ENCODE results near the gene GUCY2D.

GUCY2D gene

GRCh38 chr17:8051831-8052230 is 49.4 kb downstream of the GUCY2D start:
- no peak overlapping the region for H3K4me3 ChIP-seq (ENCODE audit: low read depth, low read length, poor library complexity, severe bottlenecking)
- H3K4me2 ChIP-seq (ENCODE audit: low read length) = no peak overlapping the region
- H3K27me3 ChIP-seq (ENCODE audit: insufficient read depth, low read length) = peaks cover 9% of the 10 kb centered on the region; the same call in 1 of the 2 replicates
- H3K9me2 ChIP-seq (ENCODE audit: low read depth, low read length) = no peaks in the 10 kb centered on the region
- TF ChIP-seq CTCF (IDR thresholded peaks at IDR 0.05; ENCODE audit: low read length) = no peak
- TF ChIP-seq EZH2 (IDR thresholded peaks at IDR 0.05; ENCODE audit: borderline replicate concordance, low read length) = no peak
- no peaks in the 10 kb centered on the region for H3F3A ChIP-seq (ENCODE audit: insufficient read depth, low read length)
- no peaks in the 10 kb centered on the region for H3K9me3 ChIP-seq (ENCODE audit: low read length)
- no peaks in the 10 kb centered on the region for H3K79me2 ChIP-seq (ENCODE audit: insufficient read depth, low read length)
- H2AFZ ChIP-seq (ENCODE audit: low read length) = no peak overlapping the region
- H3K4me1 ChIP-seq (ENCODE audit: insufficient read depth, low read length, severe bottlenecking) = peaks cover 12% of the 10 kb centered on the region
- H4K20me1 ChIP-seq (ENCODE audit: insufficient read depth, low read length) = no peaks in the 10 kb centered on the region
- no peaks in the 10 kb centered on the region for H3K36me3 ChIP-seq (ENCODE audit: insufficient read depth, low read length)
- no peak overlapping the region for H3K27ac ChIP-seq (ENCODE audit: low read depth, low read length, poor library complexity, severe bottlenecking)
- no peak overlapping the region for H3K9ac ChIP-seq (ENCODE audit: low read length)

- H3K9ac ChIP-seq (ENCODE audit: low read length) = no peak overlapping the region
- H3F3A ChIP-seq (ENCODE audit: insufficient read depth, low read length) = no peaks in the 10 kb centered on the region
- no peaks in the 10 kb centered on the region for H3K9me3 ChIP-seq (ENCODE audit: low read length)
- no peaks in the 10 kb centered on the region for H3K9me2 ChIP-seq (ENCODE audit: low read depth, low read length)
- H3K27me3 ChIP-seq (ENCODE audit: insufficient read depth, low read length) = peaks cover 6% of the 10 kb centered on the region; the same call in 1 of the 2 replicates
- H3K36me3 ChIP-seq (ENCODE audit: insufficient read depth, low read length) = no peaks in the 10 kb centered on the region
- peaks cover 19% of the 10 kb centered on the region for H3K4me1 ChIP-seq (ENCODE audit: insufficient read depth, low read length, severe bottlenecking)
- H2AFZ ChIP-seq (ENCODE audit: low read length) = no peak overlapping the region
- H3K27ac ChIP-seq (ENCODE audit: low read depth, low read length, poor library complexity, severe bottlenecking) = no peak overlapping the region
- no peak for TF ChIP-seq CTCF (IDR thresholded peaks at IDR 0.05; ENCODE audit: low read length)
- no peak for TF ChIP-seq EZH2 (IDR thresholded peaks at IDR 0.05; ENCODE audit: borderline replicate concordance, low read length)
- no peak overlapping the region for H3K4me2 ChIP-seq (ENCODE audit: low read length)
- H3K4me3 ChIP-seq (ENCODE audit: low read depth, low read length, poor library complexity, severe bottlenecking) = no peak overlapping the region
- no peaks in the 10 kb centered on the region for H3K79me2 ChIP-seq (ENCODE audit: insufficient read depth, low read length)
- no peaks in the 10 kb centered on the region for H4K20me1 ChIP-seq (ENCODE audit: insufficient read depth, low read length)
Observed at GRCh38 chr17:8052256-8053252, 50.1 kb downstream of the GUCY2D start.

GRCh38 chr17:8053600-8053999 is 51.2 kb downstream of the GUCY2D start:
- Histone ChIP-seq H3K27me3 (ENCODE audit: insufficient read depth, low read length) (no peaks in the 10 kb centered on the region; the same call in 1 of the 2 replicates), H3K9ac (ENCODE audit: low read length) (no peak overlapping the region), H3K4me2 (ENCODE audit: low read length) (no peak overlapping the region), H3K4me3 (ENCODE audit: low read depth, low read length, poor library complexity, severe bottlenecking) (no peak overlapping the region), H3K79me2 (ENCODE audit: insufficient read depth, low read length) (no peaks in the 10 kb centered on the region), H3K27ac (ENCODE audit: low read depth, low read length, poor library complexity, severe bottlenecking) (no peak overlapping the region), H3K4me1 (ENCODE audit: insufficient read depth, low read length, severe bottlenecking) (peaks cover 24% of the 10 kb centered on the region), H4K20me1 (ENCODE audit: insufficient read depth, low read length) (no peaks in the 10 kb centered on the region), H3F3A (ENCODE audit: insufficient read depth, low read length) (no peaks in the 10 kb centered on the region), H3K36me3 (ENCODE audit: insufficient read depth, low read length) (no peaks in the 10 kb centered on the region), H3K9me3 (ENCODE audit: low read length) (no peaks in the 10 kb centered on the region), H3K9me2 (ENCODE audit: low read depth, low read length) (no peaks in the 10 kb centered on the region), H2AFZ (ENCODE audit: low read length) (no peak overlapping the region)
- no peak for TF ChIP-seq CTCF (IDR thresholded peaks at IDR 0.05; ENCODE audit: low read length)
- TF ChIP-seq EZH2 (IDR thresholded peaks at IDR 0.05; ENCODE audit: borderline replicate concordance, low read length) = no peak
